Measurements from ENCODE around the gene GAS7. TPM values are rescaled to one million over a fixed set of nuclear protein-coding genes. Genes with fewer than 3 reads are reported as not detected.

The GAS7 gene
- total RNA-seq, 1 experiment from 2014 or later = 0.02 TPM

DNA sequence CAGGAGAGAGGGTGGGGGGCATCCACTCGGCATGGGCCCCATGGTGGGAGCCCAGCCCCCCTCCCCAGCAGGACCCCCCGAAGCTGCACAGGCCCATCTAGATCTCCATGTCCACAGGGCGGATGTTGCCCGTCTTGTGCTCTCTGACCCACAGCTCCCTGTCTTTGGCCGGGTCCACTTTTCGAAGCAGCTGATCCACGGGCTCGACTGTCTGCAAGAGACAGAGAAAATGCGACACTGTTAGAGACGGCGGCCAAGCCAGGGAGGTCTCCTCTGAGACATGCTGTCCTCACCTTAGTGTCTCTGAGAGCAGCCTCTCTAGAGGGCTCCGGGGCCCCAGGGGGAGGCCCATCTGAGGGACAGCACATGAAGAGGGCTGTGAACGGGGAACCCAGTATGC, 281.3 kb downstream of the GAS7 start:
- no peak for DNase-seq (ENCODE audit: low read depth)

DNA sequence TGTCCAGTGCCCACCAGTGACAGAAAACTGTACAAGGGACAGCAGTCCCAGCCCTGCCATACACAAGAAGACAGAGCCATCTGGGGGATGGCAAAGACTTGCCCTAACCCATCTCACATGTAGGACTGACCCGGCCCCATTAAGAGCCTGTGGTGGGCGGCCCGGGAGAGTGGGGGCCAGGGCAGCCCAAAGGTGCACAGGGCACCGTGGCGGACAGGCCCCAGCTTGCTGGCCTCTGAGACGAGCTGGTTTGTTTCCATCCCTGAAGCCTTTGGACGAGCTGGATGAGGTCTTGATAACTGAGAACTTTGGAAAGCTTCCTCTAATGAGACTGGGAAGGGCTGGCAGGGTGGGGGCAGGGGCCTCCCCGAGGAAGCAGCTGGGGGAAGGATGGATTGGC, 282.3 kb downstream of the GAS7 start:
- DNase-seq (ENCODE audit: low read depth) = no peak

DNA sequence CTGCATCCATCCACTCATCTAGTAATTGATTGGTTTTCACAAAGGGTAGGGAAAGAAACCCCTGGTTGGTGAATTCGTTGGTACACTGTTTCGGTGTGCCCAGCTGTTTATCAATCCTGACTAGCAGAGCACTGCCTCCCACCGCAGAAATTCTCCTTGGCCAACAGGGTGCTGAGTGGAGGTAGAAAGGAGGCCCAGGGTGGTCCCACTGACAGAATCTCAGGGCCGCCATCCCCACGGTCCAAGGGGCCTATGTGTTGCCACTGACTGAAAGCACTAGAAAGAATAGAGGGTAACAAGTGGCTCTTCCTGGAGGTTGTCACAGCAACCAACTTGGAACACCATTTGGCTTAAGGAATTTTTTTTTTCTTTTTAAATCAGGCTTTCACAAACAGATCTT, 284.9 kb downstream of the GAS7 start:
- DNase-seq (ENCODE audit: low read depth) = no peak

DNA sequence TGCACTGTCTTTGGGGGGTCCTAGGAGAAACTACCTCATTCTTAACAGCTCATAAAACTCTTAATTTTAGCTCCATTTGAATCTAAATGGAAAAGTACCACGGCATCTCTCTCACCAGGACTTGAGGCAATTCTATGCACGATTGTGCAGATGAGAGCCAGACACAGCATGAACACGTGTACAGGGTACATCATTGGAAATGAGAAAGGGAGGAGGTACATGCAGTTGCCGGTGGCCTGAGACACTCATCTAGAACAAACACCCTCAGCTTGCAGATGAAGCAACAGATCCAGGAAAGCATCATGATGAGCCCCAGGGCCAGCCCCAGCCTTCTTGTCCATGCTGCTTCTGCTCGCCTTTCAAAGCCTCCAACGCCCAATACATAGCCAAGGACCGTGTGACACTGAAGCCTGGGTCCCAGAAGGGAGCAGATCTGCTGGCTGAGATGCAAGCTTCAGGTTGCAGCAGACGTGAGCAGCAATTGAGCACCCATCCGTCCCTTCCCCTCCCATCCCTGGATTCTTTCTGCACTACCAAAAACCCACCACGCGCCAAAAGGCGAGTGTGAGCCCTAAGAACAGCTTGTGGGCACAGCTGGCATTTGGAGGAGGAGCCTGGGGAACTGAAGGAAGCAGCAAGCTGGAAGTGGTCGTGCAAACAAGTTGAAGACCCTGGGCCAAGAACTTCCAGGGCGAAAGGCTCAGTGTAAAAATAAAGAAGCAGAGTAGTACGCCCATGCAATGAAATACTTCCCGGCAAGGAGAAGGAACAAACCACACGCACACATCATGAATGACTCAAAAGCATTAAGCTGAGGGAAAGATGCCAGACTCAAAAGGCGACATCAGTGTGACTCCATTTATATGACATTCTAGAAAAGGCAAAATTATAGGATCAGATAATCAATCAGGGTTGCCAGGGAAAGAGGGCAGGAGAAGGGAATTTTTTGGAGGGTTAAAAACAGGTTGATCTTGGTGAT, 286.0 kb downstream of the GAS7 start:
- DNase-seq (ENCODE audit: low read depth) = peak; percentile 44

DNA sequence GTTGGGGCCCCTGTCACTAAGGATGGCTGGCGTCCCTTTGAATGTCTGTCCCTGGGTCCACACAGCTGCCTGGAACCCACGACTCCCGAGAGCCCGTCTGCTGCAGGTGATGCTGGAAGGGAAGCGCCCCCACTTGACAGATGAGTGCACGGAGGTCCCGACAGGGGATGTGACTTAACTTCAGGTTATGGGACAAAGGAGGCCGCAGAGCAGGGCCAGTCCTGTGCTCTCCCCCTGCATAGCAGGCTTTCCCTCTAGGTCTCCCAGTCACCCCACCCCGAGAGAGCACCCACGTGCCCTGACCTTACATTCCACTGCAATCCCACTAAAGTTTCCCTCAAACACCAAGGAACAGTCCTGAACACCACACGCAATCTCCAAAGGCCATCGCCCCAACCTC, 287.3 kb downstream of the GAS7 start:
- no peak for DNase-seq (ENCODE audit: low read depth)

DNA sequence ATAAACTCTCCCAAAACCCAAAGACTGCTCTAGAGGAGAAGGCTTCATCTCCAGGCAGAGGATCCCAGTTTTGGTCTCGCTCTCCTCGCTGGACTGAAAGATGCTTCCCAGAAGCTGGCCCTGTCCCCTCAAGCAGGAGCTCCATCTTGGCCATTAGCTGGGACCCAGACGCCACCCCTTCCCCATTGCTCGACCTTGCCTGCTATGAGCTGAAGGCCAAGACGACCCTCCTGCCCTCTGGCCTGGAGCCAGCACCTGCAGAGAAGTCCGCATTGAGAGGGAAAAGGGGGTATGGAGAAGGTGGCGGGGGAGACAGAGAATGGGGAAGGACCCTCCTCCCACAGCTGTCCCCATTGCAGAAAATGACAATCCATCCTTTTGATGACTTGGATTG, 289.8 kb downstream of the GAS7 start:
- DNase-seq (ENCODE audit: low read depth) = no peak

DNA sequence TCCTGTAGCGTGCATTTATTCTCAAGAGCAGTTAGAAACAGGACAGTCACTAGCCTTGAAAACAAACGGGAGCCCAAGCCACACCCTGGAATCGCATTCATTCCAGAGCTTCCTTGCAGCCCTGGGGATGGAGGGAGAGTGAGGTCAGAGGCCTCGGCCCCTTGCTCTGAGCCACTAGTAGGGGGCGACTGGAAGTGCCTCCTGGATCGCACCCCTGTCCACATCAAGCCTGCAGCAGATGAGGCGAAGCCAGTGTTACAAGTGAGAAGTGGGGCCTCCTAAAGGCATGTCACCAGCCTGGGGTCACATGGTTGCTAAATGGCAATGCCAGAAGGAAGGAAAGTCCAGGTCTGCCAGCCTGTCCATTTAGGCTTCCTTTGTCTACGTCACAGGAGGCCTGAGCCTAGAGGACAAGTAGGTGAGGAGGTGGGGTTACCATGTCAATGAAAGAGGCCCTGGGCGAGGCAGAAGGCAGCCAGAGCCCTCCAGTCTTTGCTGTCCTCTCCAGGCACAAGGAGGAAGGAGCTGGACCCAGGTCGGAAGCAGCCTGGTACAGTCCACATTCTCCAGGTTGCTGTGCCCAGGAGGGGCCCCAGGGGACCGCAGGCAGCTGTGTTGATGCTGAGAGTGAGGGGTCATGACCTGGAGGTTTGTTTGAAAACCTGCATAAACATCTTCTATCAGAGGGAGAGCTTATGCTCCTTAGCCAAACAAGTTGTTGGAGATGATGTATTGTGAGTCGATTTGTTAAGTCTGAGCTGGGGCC, 290.3 kb downstream of the GAS7 start:
- DNase-seq (ENCODE audit: low read depth) = peak; percentile 52

DNA sequence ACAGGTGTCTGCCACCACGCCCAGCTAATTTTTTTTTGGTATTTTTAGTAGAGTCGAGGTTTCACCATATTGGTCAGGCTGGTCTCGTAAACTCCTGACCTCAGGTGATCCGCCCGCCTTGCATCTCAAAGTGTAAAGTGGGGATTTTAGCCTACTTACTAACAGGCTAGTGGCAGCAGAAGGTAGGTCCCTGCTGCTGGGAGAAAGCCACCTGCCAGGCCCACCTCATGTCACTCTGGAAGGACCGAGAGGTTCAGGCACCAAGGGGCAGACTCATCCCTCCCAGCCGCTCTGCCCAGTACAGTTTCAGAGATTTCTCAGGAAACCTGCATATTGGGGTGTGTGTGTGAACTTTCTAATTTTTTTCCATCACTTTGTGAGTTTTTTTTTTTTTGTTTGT, 291.3 kb downstream of the GAS7 start:
- DNase-seq (ENCODE audit: low read depth) = no peak

DNA sequence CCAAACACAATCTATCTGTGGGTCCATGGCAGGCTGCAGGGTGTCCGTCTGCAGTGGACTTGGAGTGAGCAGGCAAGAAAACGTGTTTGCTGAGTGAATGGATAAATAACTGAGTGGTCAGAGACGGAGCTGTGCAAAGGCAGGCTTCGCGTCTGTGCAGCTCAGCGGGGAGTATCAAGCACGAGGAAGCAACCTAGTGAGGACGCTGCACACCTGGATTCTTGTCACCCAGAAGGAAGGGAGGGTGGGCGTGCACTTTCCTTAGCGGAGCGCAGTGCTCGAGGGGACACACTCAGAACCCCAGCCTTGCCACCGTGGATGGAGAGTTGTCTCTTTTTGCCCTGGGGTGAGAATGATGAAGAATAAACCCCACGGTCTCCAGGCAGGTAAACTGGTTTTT, 291.8 kb downstream of the GAS7 start:
- DNase-seq (ENCODE audit: low read depth) = no peak

DNA sequence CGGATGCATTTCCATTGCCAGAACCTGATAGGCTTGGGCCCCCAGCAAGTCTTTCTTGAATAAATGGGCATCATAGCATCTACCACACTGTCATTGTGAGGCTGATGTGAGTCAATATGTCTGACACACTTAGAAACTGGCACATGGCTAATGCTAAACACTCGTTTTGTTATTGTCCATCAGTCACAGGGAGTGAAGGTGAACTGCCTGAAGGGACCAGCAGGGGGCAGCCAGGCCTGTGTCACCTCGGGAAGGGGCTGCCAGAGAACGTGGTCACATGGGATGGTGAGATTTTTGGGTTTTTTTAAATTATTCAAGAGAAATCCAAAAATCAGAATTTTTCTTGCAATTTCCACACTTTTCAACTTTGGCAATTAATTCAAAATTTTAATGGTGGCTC, 292.5 kb downstream of the GAS7 start:
- no peak for DNase-seq (ENCODE audit: low read depth)

DNA sequence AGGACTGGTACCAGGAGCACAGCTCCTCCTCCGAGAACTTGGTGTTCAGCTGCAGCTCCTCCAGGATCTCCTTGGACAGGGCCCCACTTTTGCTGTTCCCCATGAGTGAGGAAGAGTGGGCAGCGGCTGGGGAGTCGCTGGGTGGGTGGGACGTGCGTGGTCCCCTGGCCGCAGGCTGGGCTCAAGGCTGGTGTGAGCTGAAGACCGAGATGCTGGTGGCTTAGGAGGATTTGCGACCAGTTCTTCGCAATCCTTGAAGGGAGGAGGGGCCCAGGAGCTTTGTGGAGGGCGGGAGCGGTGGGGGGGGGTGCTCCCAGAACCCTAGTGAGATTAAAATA, 293.4 kb downstream of the GAS7 start, which contains the start of gene RCVRN:
Gene RCVRN, minus strand, starts transcription at position 194 of the 338 bp plus-strand sequence. Its CDS starts 91 bp downstream, at position 103.
- no peak for DNase-seq (ENCODE audit: low read depth)

DNA sequence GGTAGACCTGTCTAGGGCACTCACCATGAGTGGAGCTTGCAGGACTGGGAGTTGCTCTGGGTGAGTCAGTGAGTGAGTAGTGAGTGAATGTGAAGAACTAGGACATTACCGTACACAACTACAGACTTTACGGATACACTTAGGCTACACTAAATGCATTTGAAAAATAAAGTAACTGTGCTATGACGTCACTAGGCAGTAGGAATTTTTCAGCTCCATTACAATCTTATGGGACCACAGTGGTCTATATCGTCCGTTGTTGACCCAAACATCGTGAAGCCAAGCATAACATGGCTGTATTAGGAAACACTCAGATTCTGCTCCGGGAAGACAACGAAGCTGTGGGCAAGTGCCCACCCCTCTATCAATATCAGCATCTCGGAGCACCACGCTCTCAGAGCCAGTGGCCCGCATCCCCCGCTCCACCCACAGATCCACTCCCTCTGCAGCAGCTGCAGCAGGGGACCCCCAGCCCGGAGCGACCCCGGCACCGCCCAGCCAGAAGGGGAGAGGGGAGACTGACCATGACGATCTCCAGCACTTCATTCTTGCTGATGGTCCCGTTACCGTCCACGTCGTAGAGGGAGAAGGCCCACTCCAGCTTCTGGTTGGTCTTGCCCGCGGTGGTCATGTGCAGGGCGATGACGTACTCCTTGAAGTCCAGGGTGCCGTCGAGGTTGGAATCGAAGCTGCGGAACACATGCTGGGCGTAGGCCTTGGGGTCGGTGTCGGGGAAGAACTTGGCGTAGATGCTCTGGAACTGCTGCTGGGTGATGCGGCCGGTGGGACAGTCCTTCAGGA, 293.9 kb downstream of the GAS7 start:
- no peak for DNase-seq (ENCODE audit: low read depth)

DNA sequence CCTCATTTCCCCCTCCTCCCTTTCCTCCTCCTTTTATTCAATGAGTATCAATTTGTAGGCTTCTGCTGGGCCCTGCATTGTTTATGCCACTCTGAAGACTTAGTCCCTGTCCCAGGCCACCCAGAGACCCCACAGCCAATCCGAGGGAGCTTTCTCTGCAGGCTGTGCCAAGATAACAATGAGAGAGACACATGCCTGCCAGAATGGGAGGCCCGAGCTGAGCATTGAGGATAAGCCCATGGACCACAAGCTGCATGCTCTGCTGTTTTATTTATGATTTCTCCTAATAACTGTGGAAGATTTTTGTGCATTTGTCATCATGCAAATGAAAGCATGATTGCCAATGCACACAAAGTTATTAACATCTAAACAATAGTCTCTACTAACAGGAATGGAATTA, 296.3 kb downstream of the GAS7 start:
- no peak for DNase-seq (ENCODE audit: low read depth)

DNA sequence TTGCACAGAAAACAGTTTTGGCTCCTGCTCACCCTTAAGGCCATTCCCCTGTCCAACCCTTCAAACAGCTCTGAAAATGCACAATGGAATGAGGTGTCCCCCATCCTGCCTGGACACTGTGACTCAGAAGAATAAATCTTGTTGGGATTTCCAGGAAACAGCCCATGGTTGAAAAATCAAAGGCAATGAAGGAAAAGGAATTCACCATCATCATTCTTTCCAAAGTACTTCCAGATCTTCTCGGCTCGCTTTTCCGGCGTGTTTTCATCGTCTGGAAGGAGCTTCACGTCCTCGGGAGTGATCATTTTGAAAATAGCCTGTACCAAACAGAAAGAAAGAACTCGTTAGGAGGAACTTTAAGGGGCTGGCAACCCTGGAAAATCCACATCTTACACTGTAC, 297.6 kb downstream of the GAS7 start:
- peak; percentile 80 for DNase-seq (ENCODE audit: low read depth)

DNA sequence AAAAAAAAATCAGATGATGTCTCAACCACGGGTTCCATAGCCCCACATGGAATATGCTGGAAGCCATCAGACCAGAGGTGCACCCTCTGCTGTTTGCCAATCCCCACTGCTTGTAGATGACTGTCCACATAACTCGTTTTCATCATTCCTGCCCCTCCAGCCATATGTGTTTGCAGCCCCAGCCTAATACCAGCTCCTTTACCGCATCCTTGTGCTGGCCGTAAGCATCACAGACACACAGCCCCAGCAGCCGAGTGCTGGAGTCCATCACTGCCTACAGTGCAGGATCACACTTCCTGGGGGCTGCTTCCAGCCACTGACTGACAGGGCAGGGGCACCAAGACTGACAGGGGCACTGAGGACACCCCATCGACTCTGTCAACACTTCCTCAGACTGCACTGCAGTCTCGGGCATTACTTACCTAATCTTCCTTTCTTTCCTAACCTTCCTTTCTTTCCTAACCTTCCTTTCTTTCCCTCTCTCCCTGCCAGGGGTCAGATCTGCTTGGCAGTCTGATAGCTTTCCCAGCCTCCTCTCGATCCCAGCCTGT, 298.3 kb downstream of the GAS7 start:
- no peak for DNase-seq (ENCODE audit: low read depth)

DNA sequence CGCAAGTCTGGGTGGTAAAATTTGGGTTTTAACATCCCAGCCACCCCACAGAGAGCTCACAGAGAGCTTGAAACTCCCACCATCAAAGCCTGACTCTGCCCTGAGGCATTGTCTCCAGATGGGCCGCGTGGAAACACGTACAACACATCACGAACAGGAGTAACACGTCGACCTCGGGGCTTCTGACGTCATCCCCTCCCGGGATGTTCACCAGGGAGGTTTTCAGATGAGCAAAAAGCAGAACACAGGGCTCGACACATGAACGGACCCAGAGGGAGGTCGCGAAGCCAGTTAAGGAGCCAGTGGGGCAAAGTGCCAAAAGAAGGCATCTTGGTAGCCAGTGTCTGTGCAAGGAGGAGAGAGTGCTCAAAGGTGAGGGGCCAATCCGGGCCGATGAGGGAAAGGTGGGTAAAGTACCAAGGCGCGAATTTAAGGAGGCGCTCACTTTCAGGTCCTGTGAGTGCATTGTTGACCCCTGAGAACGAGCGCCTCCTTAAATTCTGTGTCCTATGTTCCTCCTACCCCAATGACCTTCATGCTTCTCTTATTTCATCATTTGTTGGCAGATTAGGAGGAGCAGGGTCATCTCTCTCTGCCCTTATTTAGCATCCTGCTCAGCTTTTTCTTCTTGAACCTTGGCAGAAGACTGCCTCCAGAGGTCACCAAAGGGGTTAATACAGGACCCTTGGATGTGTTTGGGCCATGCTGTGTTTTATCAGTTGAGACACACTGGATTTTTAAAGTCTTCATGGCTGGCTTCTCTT, 298.9 kb downstream of the GAS7 start:
- no peak for DNase-seq (ENCODE audit: low read depth)

DNA sequence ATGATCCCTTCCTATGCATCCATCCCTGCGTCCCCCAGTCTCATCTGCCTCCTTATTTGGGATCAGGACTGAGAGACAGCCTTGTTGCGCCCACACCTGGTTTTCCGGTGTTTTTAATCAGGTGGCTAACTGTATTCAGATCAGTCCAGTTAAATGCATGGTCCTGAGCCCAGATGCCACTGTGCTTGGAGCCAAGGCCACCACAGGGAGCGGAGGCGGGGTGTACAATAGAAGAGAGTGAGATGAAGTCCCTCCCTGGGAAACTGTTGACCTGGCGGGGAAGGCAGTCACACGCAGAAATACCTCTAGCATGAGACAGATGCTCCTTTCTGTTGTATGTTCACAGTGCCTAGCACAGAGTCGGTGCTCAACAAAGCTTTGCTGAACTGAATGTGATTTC, 299.6 kb downstream of the GAS7 start:
- no peak for DNase-seq (ENCODE audit: low read depth)

DNA sequence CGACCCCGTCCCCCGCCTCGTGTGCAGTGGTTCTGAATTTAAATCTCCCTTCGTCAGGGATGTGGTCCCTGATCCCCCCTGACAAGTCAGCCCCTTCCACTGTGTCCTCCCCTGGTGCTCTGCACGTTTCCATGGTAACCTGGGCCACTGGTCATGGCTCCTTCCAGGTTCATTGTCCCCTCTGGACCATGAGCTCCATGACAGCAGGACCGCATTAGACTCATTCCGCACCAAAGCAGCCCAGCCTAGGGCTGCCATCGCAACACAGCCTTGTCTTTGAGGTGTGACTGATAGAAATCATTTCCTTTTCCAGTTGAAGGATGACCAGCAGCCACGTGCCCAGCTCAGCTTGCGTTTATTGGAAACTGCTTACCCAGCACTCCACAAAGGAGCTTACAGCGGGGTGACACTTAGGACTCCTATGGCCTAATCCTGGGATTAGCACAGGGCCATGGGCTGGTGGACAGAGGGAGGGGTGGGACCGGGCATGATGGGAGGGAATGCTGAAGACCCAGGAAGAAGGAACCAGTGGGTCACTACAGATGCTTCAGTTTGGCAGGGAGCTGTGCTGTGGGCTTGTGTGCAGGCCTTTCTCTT, 300.9 kb downstream of the GAS7 start:
- DNase-seq (ENCODE audit: low read depth) = no peak

DNA sequence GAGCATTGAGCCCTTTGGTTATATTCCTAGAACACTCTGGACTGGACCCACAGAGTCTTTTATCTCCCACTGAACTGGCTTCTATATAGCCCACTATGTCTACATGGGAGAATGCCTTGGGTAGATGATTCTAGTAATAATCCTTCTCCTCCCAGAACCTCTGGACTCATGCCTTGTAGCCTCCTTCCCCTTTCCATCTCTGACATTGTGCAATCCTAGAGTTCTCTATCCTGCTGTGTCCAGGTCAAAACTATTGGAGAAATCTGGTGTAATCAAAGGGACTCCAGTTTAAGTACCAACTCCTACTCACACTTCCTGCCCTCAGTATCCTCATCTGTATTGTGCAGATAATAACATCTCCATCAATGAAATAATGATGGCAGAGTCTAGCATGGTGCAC, 302.5 kb downstream of the GAS7 start:
- DNase-seq (ENCODE audit: low read depth) = no peak

DNA sequence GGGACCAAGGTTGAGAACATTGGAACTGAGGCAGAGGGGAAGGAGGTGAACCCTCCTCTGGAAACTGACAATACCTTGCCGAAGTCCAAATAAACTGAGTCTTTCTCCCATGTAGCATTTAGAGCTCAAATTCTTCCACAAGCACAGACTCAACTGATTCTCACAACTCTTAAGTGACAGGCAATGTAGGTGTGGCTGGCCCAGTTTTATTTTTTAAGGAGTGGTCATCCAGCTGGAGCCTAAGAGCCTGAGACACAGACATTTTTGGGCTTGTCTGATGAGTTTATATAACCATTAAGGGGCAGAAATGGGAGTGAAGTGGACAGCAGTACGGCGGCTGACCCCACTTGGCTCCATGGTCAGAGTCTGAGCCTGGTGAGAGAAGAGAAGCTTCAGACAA, 304.2 kb downstream of the GAS7 start:
- no peak for DNase-seq (ENCODE audit: low read depth)
